ENCODE data around the gene EFHC2. TPM values are rescaled to one million over a fixed set of nuclear protein-coding genes. Genes with fewer than 3 reads are reported as not detected.

The EFHC2 gene
- total RNA-seq, 1 donor from 2014 or later = under 0.01 TPM

Other genes starting within 250 kb of the EFHC2 start
- 9.9 TPM for gene FUNDC1, start 199.2 kb upstream of the EFHC2 start, total RNA-seq

All from skeletal muscle tissue (tissue), 1 donor.